Measurements from ENCODE around the gene UBALD2. TPM values are rescaled to one million over a fixed set of nuclear protein-coding genes. Genes with fewer than 3 reads are reported as not detected.
A peak's percentile ranks its signal among the peaks of the same experiment; 100 is the strongest.

Gene UBALD2
- polyA plus RNA-seq, 1 of the 3 experiments (the other 2 are of a cell fraction): 27.0 TPM

DNA sequence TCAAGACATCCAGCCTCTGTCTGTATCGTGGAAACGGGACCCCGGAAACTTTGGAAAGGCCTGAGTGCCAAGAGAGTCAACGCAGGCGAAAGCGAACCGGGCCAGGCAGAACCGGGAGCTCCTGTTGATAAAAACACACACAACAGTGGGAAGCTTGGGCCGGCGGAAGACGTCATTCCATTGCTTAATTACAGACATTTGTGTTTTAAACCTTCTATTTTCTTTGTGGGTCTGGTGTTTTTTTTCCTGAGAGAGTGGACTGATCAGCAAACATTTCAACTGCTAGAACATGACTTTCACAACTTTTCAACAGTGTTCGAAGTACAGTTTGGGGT is 24.0 kb upstream of the UBALD2 start:
- POLR2A ChIA-PET: interaction anchor here (0.7 kb wide), 1 partner anchor 209 kb away, joined by 3 read pairs; no protein-coding TSS in a partner anchor
- Histone ChIP-seq H3K27ac (ENCODE audit: low read depth in 2 of 2, low read length in 1 of 2) (peak overlapping the region in 1 of 2 experiments; percentile 40; a peak in 1 of 4 replicates), H3K27me3 (ENCODE audit: insufficient read depth) (no peaks in the 10 kb centered on the region), H3K4me1 (ENCODE audit: control insufficient read depth in 1 of 2, insufficient read depth in 2 of 2, low read depth in 1 of 2, low read length in 1 of 2) (peaks cover 0 to 15% of the 10 kb centered on the region in 2 experiments; a peak in 1 of 4 replicates), H3K9ac (peak overlapping the region; percentile 72), H3F3A (replicated peaks; ENCODE audit: insufficient read depth) (peaks cover 15% of the 10 kb centered on the region), H4K20me1 (ENCODE audit: insufficient read depth) (no peaks in the 10 kb centered on the region), H3K36me3 (replicated peaks in 1 of 2; ENCODE audit: control insufficient read depth in 1 of 2, insufficient read depth in 2 of 2, low read length in 1 of 2) (no peaks in the 10 kb centered on the region), H3K9me2 (no peaks in the 10 kb centered on the region), H3K9me3 (no peaks in the 10 kb centered on the region), H3K79me2 (ENCODE audit: insufficient read depth) (no peaks in the 10 kb centered on the region), H2AFZ (ENCODE audit: low read depth) (peak overlapping the region; percentile 88), H3K4me3 (ENCODE audit: low read depth in 2 of 2, low read length in 1 of 2) (peak overlapping the region; percentile 62 to 81), H3K4me2 (peak overlapping the region; percentile 96)
- WGBS (ENCODE audit: low lambda C conversion rate): 38% methylated on average over 12 of the region's 12 CpGs
- no peak for DNase-seq
- TF ChIP-seq, protein P1, sequence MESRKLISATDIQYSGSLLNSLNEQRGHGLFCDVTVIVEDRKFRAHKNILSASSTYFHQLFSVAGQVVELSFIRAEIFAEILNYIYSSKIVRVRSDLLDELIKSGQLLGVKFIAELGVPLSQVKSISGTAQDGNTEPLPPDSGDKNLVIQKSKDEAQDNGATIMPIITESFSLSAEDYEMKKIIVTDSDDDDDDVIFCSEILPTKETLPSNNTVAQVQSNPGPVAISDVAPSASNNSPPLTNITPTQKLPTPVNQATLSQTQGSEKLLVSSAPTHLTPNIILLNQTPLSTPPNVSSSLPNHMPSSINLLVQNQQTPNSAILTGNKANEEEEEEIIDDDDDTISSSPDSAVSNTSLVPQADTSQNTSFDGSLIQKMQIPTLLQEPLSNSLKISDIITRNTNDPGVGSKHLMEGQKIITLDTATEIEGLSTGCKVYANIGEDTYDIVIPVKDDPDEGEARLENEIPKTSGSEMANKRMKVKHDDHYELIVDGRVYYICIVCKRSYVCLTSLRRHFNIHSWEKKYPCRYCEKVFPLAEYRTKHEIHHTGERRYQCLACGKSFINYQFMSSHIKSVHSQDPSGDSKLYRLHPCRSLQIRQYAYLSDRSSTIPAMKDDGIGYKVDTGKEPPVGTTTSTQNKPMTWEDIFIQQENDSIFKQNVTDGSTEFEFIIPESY (IDR thresholded peaks at IDR 0.05; ENCODE audit: borderline replicate concordance, low read depth): no peak
- TF ChIP-seq, protein P2, sequence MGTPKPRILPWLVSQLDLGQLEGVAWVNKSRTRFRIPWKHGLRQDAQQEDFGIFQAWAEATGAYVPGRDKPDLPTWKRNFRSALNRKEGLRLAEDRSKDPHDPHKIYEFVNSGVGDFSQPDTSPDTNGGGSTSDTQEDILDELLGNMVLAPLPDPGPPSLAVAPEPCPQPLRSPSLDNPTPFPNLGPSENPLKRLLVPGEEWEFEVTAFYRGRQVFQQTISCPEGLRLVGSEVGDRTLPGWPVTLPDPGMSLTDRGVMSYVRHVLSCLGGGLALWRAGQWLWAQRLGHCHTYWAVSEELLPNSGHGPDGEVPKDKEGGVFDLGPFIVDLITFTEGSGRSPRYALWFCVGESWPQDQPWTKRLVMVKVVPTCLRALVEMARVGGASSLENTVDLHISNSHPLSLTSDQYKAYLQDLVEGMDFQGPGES (IDR thresholded peaks at IDR 0.05; ENCODE audit: low read depth, low read length): no peak
- no peak for TF ChIP-seq NFIC (IDR thresholded peaks at IDR 0.05; ENCODE audit: borderline replicate concordance)
- TF ChIP-seq JUND (IDR thresholded peaks at IDR 0.05): no peak
- TF ChIP-seq, protein P3, sequence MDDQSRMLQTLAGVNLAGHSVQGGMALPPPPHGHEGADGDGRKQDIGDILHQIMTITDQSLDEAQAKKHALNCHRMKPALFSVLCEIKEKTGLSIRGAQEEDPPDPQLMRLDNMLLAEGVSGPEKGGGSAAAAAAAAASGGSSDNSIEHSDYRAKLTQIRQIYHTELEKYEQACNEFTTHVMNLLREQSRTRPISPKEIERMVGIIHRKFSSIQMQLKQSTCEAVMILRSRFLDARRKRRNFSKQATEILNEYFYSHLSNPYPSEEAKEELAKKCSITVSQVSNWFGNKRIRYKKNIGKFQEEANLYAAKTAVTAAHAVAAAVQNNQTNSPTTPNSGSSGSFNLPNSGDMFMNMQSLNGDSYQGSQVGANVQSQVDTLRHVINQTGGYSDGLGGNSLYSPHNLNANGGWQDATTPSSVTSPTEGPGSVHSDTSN (IDR thresholded peaks at IDR 0.05): no peak
- TF ChIP-seq, protein P4, sequence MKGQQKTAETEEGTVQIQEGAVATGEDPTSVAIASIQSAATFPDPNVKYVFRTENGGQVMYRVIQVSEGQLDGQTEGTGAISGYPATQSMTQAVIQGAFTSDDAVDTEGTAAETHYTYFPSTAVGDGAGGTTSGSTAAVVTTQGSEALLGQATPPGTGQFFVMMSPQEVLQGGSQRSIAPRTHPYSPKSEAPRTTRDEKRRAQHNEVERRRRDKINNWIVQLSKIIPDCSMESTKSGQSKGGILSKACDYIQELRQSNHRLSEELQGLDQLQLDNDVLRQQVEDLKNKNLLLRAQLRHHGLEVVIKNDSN (IDR thresholded peaks at IDR 0.05; ENCODE audit: borderline replicate concordance, low read depth): no peak
- TF ChIP-seq, protein P5, sequence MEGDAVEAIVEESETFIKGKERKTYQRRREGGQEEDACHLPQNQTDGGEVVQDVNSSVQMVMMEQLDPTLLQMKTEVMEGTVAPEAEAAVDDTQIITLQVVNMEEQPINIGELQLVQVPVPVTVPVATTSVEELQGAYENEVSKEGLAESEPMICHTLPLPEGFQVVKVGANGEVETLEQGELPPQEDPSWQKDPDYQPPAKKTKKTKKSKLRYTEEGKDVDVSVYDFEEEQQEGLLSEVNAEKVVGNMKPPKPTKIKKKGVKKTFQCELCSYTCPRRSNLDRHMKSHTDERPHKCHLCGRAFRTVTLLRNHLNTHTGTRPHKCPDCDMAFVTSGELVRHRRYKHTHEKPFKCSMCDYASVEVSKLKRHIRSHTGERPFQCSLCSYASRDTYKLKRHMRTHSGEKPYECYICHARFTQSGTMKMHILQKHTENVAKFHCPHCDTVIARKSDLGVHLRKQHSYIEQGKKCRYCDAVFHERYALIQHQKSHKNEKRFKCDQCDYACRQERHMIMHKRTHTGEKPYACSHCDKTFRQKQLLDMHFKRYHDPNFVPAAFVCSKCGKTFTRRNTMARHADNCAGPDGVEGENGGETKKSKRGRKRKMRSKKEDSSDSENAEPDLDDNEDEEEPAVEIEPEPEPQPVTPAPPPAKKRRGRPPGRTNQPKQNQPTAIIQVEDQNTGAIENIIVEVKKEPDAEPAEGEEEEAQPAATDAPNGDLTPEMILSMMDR (IDR thresholded peaks at IDR 0.05): no peak
- TF ChIP-seq MXI1 (IDR thresholded peaks at IDR 0.05; ENCODE audit: low read depth, low read length): no peak
- TF ChIP-seq FOXM1 (IDR thresholded peaks at IDR 0.05; ENCODE audit: low read depth): no peak
- no peak for TF ChIP-seq RAD21 (IDR thresholded peaks at IDR 0.05; ENCODE audit: low read length)
- no peak for TF ChIP-seq RXRA (IDR thresholded peaks at IDR 0.05; ENCODE audit: borderline replicate concordance, low read depth)
- no peak for TF ChIP-seq CHD2 (IDR thresholded peaks at IDR 0.05; ENCODE audit: low read length, partially characterized antibody)
- TF ChIP-seq GATA2 (CRISPR knock-in tag; IDR thresholded peaks at IDR 0.05): no peak
- TF ChIP-seq, protein P6, sequence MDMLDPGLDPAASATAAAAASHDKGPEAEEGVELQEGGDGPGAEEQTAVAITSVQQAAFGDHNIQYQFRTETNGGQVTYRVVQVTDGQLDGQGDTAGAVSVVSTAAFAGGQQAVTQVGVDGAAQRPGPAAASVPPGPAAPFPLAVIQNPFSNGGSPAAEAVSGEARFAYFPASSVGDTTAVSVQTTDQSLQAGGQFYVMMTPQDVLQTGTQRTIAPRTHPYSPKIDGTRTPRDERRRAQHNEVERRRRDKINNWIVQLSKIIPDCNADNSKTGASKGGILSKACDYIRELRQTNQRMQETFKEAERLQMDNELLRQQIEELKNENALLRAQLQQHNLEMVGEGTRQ (IDR thresholded peaks at IDR 0.05; ENCODE audit: borderline replicate concordance, low read depth, low read length): no peak
- CTCF ChIA-PET: interaction anchor here (0.8 to 4.2 kb wide), 6 partner anchors 14 to 62 kb away, joined by 3 to 41 read pairs (median 3); partner anchors contain the start of gene UBALD2
